ENCODE results near the gene KCNQ1.

The KCNQ1 gene

GRCh38 chr11:2446590-2447252 is 1.9 kb downstream of the KCNQ1 start:
- no peak overlapping the region for H3K4me3 ChIP-seq (ENCODE audit: extremely low read depth, insufficient read depth, low read length, poor library complexity, severe bottlenecking)
- H3K36me3 ChIP-seq (ENCODE audit: control insufficient read depth, insufficient read depth, low read length): no peaks in the 10 kb centered on the region
- H3K27ac ChIP-seq (ENCODE audit: low read depth, low read length, severe bottlenecking): no peak overlapping the region
- WGBS, 2 experiments (ENCODE audit: insufficient coverage in 2 of 2): 72 to 90% methylated on average over 5 to 11 of the region's 15 CpGs
- H3K4me1 ChIP-seq (ENCODE audit: control insufficient read depth, insufficient read depth, low read length, poor library complexity, severe bottlenecking): no peaks in the 10 kb centered on the region
- no peaks in the 10 kb centered on the region for H3K9me3 ChIP-seq (ENCODE audit: control insufficient read depth, low read length)

GRCh38 chr11:2447253-2447950 is 2.6 kb downstream of the KCNQ1 start:
- Histone ChIP-seq H3K4me1 (ENCODE audit: control insufficient read depth, insufficient read depth, low read length, poor library complexity, severe bottlenecking) (no peaks in the 10 kb centered on the region), H3K36me3 (ENCODE audit: control insufficient read depth, insufficient read depth, low read length) (no peaks in the 10 kb centered on the region), H3K27ac (ENCODE audit: low read depth, low read length, severe bottlenecking) (no peak overlapping the region), H3K4me3 (ENCODE audit: extremely low read depth, insufficient read depth, low read length, poor library complexity, severe bottlenecking) (no peak overlapping the region), H3K9me3 (ENCODE audit: control insufficient read depth, low read length) (no peaks in the 10 kb centered on the region)
- WGBS, 2 experiments (ENCODE audit: insufficient coverage in 2 of 2): 81 to 86% methylated on average over 9 to 12 of the region's 12 CpGs

GRCh38 chr11:2447951-2448650 is 3.3 kb downstream of the KCNQ1 start:
- Histone ChIP-seq H3K36me3 (ENCODE audit: control insufficient read depth, insufficient read depth, low read length) (no peaks in the 10 kb centered on the region), H3K4me3 (ENCODE audit: extremely low read depth, insufficient read depth, low read length, poor library complexity, severe bottlenecking) (no peak overlapping the region), H3K9me3 (ENCODE audit: control insufficient read depth, low read length) (no peaks in the 10 kb centered on the region), H3K4me1 (ENCODE audit: control insufficient read depth, insufficient read depth, low read length, poor library complexity, severe bottlenecking) (no peaks in the 10 kb centered on the region), H3K27ac (ENCODE audit: low read depth, low read length, severe bottlenecking) (no peak overlapping the region)
- WGBS, 2 experiments (ENCODE audit: insufficient coverage in 2 of 2): 76 to 96% methylated on average over 6 to 9 of the region's 10 CpGs

- Histone ChIP-seq H3K4me3 (ENCODE audit: extremely low read depth, insufficient read depth, low read length, poor library complexity, severe bottlenecking) (no peak overlapping the region), H3K4me1 (ENCODE audit: control insufficient read depth, insufficient read depth, low read length, poor library complexity, severe bottlenecking) (no peaks in the 10 kb centered on the region), H3K36me3 (ENCODE audit: control insufficient read depth, insufficient read depth, low read length) (no peaks in the 10 kb centered on the region), H3K27ac (ENCODE audit: low read depth, low read length, severe bottlenecking) (no peak overlapping the region), H3K9me3 (ENCODE audit: control insufficient read depth, low read length) (no peaks in the 10 kb centered on the region)
- WGBS, 2 experiments (ENCODE audit: insufficient coverage in 2 of 2): 86 to 88% methylated on average over 17 to 20 of the region's 21 CpGs
These were observed 4.1 kb downstream of the KCNQ1 start for GRCh38 chr11:2448661-2449547.

GRCh38 chr11:2449548-2450320 is 4.9 kb downstream of the KCNQ1 start:
- WGBS, 2 experiments (ENCODE audit: insufficient coverage in 2 of 2): 80 to 87% methylated on average over 24 to 26 of the region's 26 CpGs
- no peaks in the 10 kb centered on the region for H3K36me3 ChIP-seq (ENCODE audit: control insufficient read depth, insufficient read depth, low read length)
- no peak overlapping the region for H3K4me3 ChIP-seq (ENCODE audit: extremely low read depth, insufficient read depth, low read length, poor library complexity, severe bottlenecking)
- no peaks in the 10 kb centered on the region for H3K4me1 ChIP-seq (ENCODE audit: control insufficient read depth, insufficient read depth, low read length, poor library complexity, severe bottlenecking)
- H3K9me3 ChIP-seq (ENCODE audit: control insufficient read depth, low read length): no peaks in the 10 kb centered on the region
- H3K27ac ChIP-seq (ENCODE audit: low read depth, low read length, severe bottlenecking): no peak overlapping the region

GRCh38 chr11:2450321-2451041 is 5.7 kb downstream of the KCNQ1 start:
- 86 to 95% methylated on average over 16 to 18 of the region's 19 CpGs for WGBS, 2 experiments (ENCODE audit: insufficient coverage in 2 of 2)
- Histone ChIP-seq H3K4me3 (ENCODE audit: extremely low read depth, insufficient read depth, low read length, poor library complexity, severe bottlenecking) (no peak overlapping the region), H3K27ac (ENCODE audit: low read depth, low read length, severe bottlenecking) (no peak overlapping the region), H3K4me1 (ENCODE audit: control insufficient read depth, insufficient read depth, low read length, poor library complexity, severe bottlenecking) (no peaks in the 10 kb centered on the region), H3K36me3 (ENCODE audit: control insufficient read depth, insufficient read depth, low read length) (no peaks in the 10 kb centered on the region), H3K9me3 (ENCODE audit: control insufficient read depth, low read length) (no peaks in the 10 kb centered on the region)

- no peaks in the 10 kb centered on the region for H3K9me3 ChIP-seq (ENCODE audit: control insufficient read depth, low read length)
- H3K4me1 ChIP-seq (ENCODE audit: control insufficient read depth, insufficient read depth, low read length, poor library complexity, severe bottlenecking): no peaks in the 10 kb centered on the region
- WGBS, 2 experiments (ENCODE audit: insufficient coverage in 2 of 2): 91 to 96% methylated on average over 15 of the region's 15 CpGs
- no peak overlapping the region for H3K4me3 ChIP-seq (ENCODE audit: extremely low read depth, insufficient read depth, low read length, poor library complexity, severe bottlenecking)
- no peak overlapping the region for H3K27ac ChIP-seq (ENCODE audit: low read depth, low read length, severe bottlenecking)
- H3K36me3 ChIP-seq (ENCODE audit: control insufficient read depth, insufficient read depth, low read length): no peaks in the 10 kb centered on the region
These were observed 6.5 kb downstream of the KCNQ1 start for GRCh38 chr11:2451336-2451735.

GRCh38 chr11:2451916-2452315 is 7.1 kb downstream of the KCNQ1 start:
- H3K36me3 ChIP-seq (ENCODE audit: control insufficient read depth, insufficient read depth, low read length): no peaks in the 10 kb centered on the region
- 76 to 77% methylated on average over 6 of the region's 6 CpGs for WGBS, 2 experiments (ENCODE audit: insufficient coverage in 2 of 2)
- H3K9me3 ChIP-seq (ENCODE audit: control insufficient read depth, low read length): no peaks in the 10 kb centered on the region
- H3K27ac ChIP-seq (ENCODE audit: low read depth, low read length, severe bottlenecking): no peak overlapping the region
- H3K4me1 ChIP-seq (ENCODE audit: control insufficient read depth, insufficient read depth, low read length, poor library complexity, severe bottlenecking): no peaks in the 10 kb centered on the region
- no peak overlapping the region for H3K4me3 ChIP-seq (ENCODE audit: extremely low read depth, insufficient read depth, low read length, poor library complexity, severe bottlenecking)

GRCh38 chr11:2452321-2453012 is 7.7 kb downstream of the KCNQ1 start:
- WGBS, 2 experiments (ENCODE audit: insufficient coverage in 2 of 2): 51 to 63% methylated on average over 14 to 16 of the region's 20 CpGs
- no peaks in the 10 kb centered on the region for H3K4me1 ChIP-seq (ENCODE audit: control insufficient read depth, insufficient read depth, low read length, poor library complexity, severe bottlenecking)
- H3K4me3 ChIP-seq (ENCODE audit: extremely low read depth, insufficient read depth, low read length, poor library complexity, severe bottlenecking): no peak overlapping the region
- no peaks in the 10 kb centered on the region for H3K9me3 ChIP-seq (ENCODE audit: control insufficient read depth, low read length)
- no peak overlapping the region for H3K27ac ChIP-seq (ENCODE audit: low read depth, low read length, severe bottlenecking)
- no peaks in the 10 kb centered on the region for H3K36me3 ChIP-seq (ENCODE audit: control insufficient read depth, insufficient read depth, low read length)

Measured in mesodermal cell (in vitro differentiated cells).